A549 (cell line): ENCODE results near the gene SLC37A1. TPM values are rescaled to one million over a fixed set of nuclear protein-coding genes. Genes with fewer than 3 reads are reported as not detected.

Experiments used
- ATAC-seq, 2 experiments: fragments of 200-7000 bp in 1 of 2; fragments of >200 bp in 1 of 2; cut with Nextera tagmentation in 1 of 2; cut with Tn5 transposase in 1 of 2; 3 replicates each; pipeline versions ENCODE4 v1.8.0 to v1.9.1; 2018 to 2020; ENCODE audit warnings: mild to moderate bottlenecking in 1 of 2, moderate library complexity in 1 of 2
- CTCF ChIA-PET: fragments of 300-600 bp; sonication (Branson Sonifier 250); formaldehyde crosslinking; extraction: SDS; loops from one replicate; lab custom pipeline; 2021; ENCODE audit warnings: antibody characterized with exemption, inconsistent platforms; lab: Yijun Ruan, JAX
- POLR2A ChIA-PET: fragments of 350-600 bp; formaldehyde crosslinking; extraction: SDS; loops from one replicate; lab custom pipeline; 2021; ENCODE audit warnings: antibody characterized with exemption, inconsistent platforms; lab: Yijun Ruan, JAX
- DNase-seq, 2 experiments: peaks; one replicate each; pipeline versions ENCODE4 v3.0.0 to v3.0.0-alpha.2; 2011 to 2016; ENCODE audit warnings: low read depth in 1 of 2, low spot score in 1 of 2
- FAIRE-seq: peaks from 2 replicates; lab custom pipeline; 2011; peaks lifted over from hg19 to GRCh38; lab: Jason Lieb, UNC
- H3K27ac ChIP-seq, 2 experiments: fragments of >200 bp; sonication (Bioruptor Twin); formaldehyde crosslinking; 3 replicates each; pipeline ENCODE4 v1.5.1; 2016 to 2017
- H3K4me1 ChIP-seq: fragments of >200 bp; sonication (Bioruptor Twin); formaldehyde crosslinking; 3 replicates; pipeline ENCODE4 v1.6.1; 2016
- H3K4me2 ChIP-seq: fragments of >200 bp; sonication (Bioruptor Twin); formaldehyde crosslinking; 3 replicates; pipeline ENCODE4 v1.6.1; 2016
- H3K4me3 ChIP-seq: fragments of >200 bp; sonication (Bioruptor Twin); formaldehyde crosslinking; 3 replicates; pipeline ENCODE4 v1.5.1; 2016
- H3K9me3 ChIP-seq: fragments of >200 bp; sonication (Bioruptor Twin); formaldehyde crosslinking; 3 replicates; pipeline ENCODE4 v1.6.1; 2016
- BHLHE40 ChIP-seq: IDR thresholded peaks from 2 replicates; pipeline ENCODE4 v1.6.1; 2012; ENCODE audit warnings: low read depth, low read length, inconsistent platforms
- CBX8 ChIP-seq: fragments of 200-600 bp; sonication (generic); IDR thresholded peaks from 2 replicates; pipeline ENCODE4 v1.6.1; 2016
- CHD2 ChIP-seq: fragments of 150-350 bp; IDR thresholded peaks from 2 replicates; pipeline ENCODE4 v1.6.1; 2014; ENCODE audit warnings: low read length; ENCODE audit not compliant: partially characterized antibody
- EHF ChIP-seq: fragments of 250-450 bp; sonication (Bioruptor Pico); IDR thresholded peaks from 2 replicates; pipeline ENCODE4 v1.5.0; 2020; ENCODE audit warnings: mild to moderate bottlenecking
- EP300 ChIP-seq, 2 experiments: fragments of >200 bp; sonication (Bioruptor Twin); formaldehyde crosslinking; IDR thresholded peaks; 2 replicates in 1 of 2; 3 replicates in 1 of 2; pipeline ENCODE4 v1.6.1; 2016 to 2017
- ESRRA ChIP-seq: fragments of 150-350 bp; IDR thresholded peaks from 2 replicates; pipeline ENCODE4 v1.6.1; 2014; ENCODE audit warnings: mild to moderate bottlenecking, low read length, borderline replicate concordance
- GATA3 ChIP-seq: IDR thresholded peaks from 2 replicates; pipeline ENCODE4 v1.6.1; 2012; ENCODE audit warnings: borderline replicate concordance
- KDM5A ChIP-seq: fragments of 200-600 bp; sonication (generic); IDR thresholded peaks from 2 replicates; pipeline ENCODE4 v1.6.1; 2016; ENCODE audit warnings: antibody characterized with exemption, mild to moderate bottlenecking
- MAFK ChIP-seq: fragments of 450-650 bp; IDR thresholded peaks from 2 replicates; pipeline ENCODE4 v1.6.1; 2014; ENCODE audit not compliant: partially characterized antibody
- PBX3 ChIP-seq: IDR thresholded peaks from 2 replicates; pipeline ENCODE4 v1.6.1; 2012
- RAD21 ChIP-seq, 2 experiments: fragments of >200 bp in 1 of 2; sonication (Bioruptor Twin) in 1 of 2; formaldehyde crosslinking in 1 of 2; IDR thresholded peaks in 1 of 2; conservative IDR thresholded peaks in 1 of 2; 2 replicates in 1 of 2; 3 replicates in 1 of 2; pipeline ENCODE4 v1.6.1; 2012 to 2018; ENCODE audit warnings: inconsistent platforms in 1 of 2
- RNF2 ChIP-seq: fragments of 200-600 bp; sonication (generic); IDR thresholded peaks from 2 replicates; pipeline ENCODE4 v1.6.1; 2016; ENCODE audit warnings: low read depth, mild to moderate bottlenecking, antibody characterized with exemption, moderate library complexity, borderline replicate concordance
- ZFP36 ChIP-seq: fragments of 450-650 bp; IDR thresholded peaks from 2 replicates; pipeline ENCODE4 v1.6.1; 2014; ENCODE audit warnings: borderline replicate concordance; ENCODE audit not compliant: partially characterized antibody
- WGBS: methylation state at CpG from one replicate; pipeline ENCODE4 v1.1.6; 2017; ENCODE audit errors: missing lambda C conversion rate; 5-methylcytosine and 5-hydroxymethylcytosine counted together
- polyA plus RNA-seq, 4 experiments: library from polyadenylated mRNA; depleted of rRNA in 3 of 4; stranded (reverse); fragments of >200 nt; fragmentation: RNase III in 1 of 4; extraction: RNeasy Plus Mini Kit Qiagen cat#74134 plus additional on column Dnase treatment in 1 of 4; gene quantifications; 2 replicates in 3 of 4; 3 replicates in 1 of 4; pipeline ENCODE4 v1.2.3, GENCODE V29; 2011 to 2017
- TF ChIP-seq, protein P1 (sequence below): fragments of 250-450 bp; sonication (Bioruptor Pico); IDR thresholded peaks from 2 replicates; pipeline ENCODE4 v1.5.0; 2021; ENCODE audit warnings: mild to moderate bottlenecking, moderate library complexity, borderline replicate concordance
- TF ChIP-seq, protein P2 (sequence below): IDR thresholded peaks from 2 replicates; pipeline ENCODE4 v1.6.1; 2012
- TF ChIP-seq, protein P3 (sequence below): fragments of 150-350 bp; IDR thresholded peaks from 2 replicates; pipeline ENCODE4 v1.6.1; 2014; ENCODE audit warnings: low read depth, mild to moderate bottlenecking, low read length
- TF ChIP-seq, protein P4 (sequence below): fragments of 250-450 bp; sonication (Bioruptor Pico); IDR thresholded peaks from 2 replicates; pipeline ENCODE4 v1.5.0; 2020; ENCODE audit warnings: low read depth, mild to moderate bottlenecking, moderate library complexity
- TF ChIP-seq, protein P5 (sequence below): fragments of >200 bp; sonication (Bioruptor Twin); formaldehyde crosslinking; IDR thresholded peaks from 3 replicates; pipeline ENCODE4 v1.6.1; 2016

The SLC37A1 gene
- polyA plus RNA-seq, 2 of the 4 experiments (the other 2 are of a cell fraction), result 1.9 to 2.1 TPM

GRCh38 chr21:42541618-42542017, 28.0 kb downstream of the SLC37A1 start:
- no peak overlapping the region for H3K27ac ChIP-seq
- no peak for ATAC-seq
- CTCF ChIA-PET, result interaction anchor here (1.7 kb wide), 1 partner anchor 9 kb away, joined by 4 read pairs; no protein-coding TSS in a partner anchor
- H3K9me3 ChIP-seq, result no peaks in the 10 kb centered on the region
- TF ChIP-seq, protein P1, sequence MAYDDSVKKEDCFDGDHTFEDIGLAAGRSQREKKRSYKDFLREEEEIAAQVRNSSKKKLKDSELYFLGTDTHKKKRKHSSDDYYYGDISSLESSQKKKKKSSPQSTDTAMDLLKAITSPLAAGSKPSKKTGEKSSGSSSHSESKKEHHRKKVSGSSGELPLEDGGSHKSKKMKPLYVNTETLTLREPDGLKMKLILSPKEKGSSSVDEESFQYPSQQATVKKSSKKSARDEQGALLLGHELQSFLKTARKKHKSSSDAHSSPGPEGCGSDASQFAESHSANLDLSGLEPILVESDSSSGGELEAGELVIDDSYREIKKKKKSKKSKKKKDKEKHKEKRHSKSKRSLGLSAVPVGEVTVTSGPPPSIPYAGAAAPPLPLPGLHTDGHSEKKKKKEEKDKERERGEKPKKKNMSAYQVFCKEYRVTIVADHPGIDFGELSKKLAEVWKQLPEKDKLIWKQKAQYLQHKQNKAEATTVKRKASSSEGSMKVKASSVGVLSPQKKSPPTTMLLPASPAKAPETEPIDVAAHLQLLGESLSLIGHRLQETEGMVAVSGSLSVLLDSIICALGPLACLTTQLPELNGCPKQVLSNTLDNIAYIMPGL (CRISPR knock-in tag), result no peak
- TF ChIP-seq BHLHE40 (no peak), GATA3 (no peak), RNF2 (no peak)
- TF ChIP-seq, protein P2, sequence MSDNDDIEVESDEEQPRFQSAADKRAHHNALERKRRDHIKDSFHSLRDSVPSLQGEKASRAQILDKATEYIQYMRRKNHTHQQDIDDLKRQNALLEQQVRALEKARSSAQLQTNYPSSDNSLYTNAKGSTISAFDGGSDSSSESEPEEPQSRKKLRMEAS, result no peak
- TF ChIP-seq, protein P3, sequence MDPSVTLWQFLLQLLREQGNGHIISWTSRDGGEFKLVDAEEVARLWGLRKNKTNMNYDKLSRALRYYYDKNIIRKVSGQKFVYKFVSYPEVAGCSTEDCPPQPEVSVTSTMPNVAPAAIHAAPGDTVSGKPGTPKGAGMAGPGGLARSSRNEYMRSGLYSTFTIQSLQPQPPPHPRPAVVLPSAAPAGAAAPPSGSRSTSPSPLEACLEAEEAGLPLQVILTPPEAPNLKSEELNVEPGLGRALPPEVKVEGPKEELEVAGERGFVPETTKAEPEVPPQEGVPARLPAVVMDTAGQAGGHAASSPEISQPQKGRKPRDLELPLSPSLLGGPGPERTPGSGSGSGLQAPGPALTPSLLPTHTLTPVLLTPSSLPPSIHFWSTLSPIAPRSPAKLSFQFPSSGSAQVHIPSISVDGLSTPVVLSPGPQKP, result no peak
- TF ChIP-seq, all 56 proteins: peak for 0
- no peak for FAIRE-seq
- Histone ChIP-seq H3K4me3 (no peak overlapping the region), H3K4me1 (no peaks in the 10 kb centered on the region), H3K4me2 (no peak overlapping the region)
- no peak for DNase-seq
- POLR2A ChIA-PET, result no interaction called here

GRCh38 chr21:42542196-42542595, 28.5 kb downstream of the SLC37A1 start:
- whole genome bisulfite sequencing, result 90% methylated on average over 8 of the region's 8 CpGs

More at GRCh38 chr21:42542196-42542595, 28.5 kb downstream of the SLC37A1 start:
- ChIA-PET CTCF (interaction anchor here (1.3 to 1.7 kb wide), 2 partner anchors 9 to 16 kb away, joined by 4 to 5 read pairs; no protein-coding TSS in a partner anchor), POLR2A (no interaction called here)
- FAIRE-seq, result no peak
- no peaks in the 10 kb centered on the region for H3K9me3 ChIP-seq
- no peak overlapping the region for H3K27ac ChIP-seq
- no peak overlapping the region for H3K4me3 ChIP-seq
- TF ChIP-seq EP300 (IDR thresholded peaks at IDR 0.05) (no peak), MAFK (no peak), EHF (no peak), ESRRA (no peak), CHD2 (no peak), KDM5A (no peak), PBX3 (no peak), CBX8 (no peak), RAD21 (conservative IDR thresholded peaks at IDR 0.05 in 1 of 2, IDR thresholded peaks at IDR 0.05 in 1 of 2) (no peak), RNF2 (no peak), ZFP36 (no peak)
- TF ChIP-seq, protein P4, sequence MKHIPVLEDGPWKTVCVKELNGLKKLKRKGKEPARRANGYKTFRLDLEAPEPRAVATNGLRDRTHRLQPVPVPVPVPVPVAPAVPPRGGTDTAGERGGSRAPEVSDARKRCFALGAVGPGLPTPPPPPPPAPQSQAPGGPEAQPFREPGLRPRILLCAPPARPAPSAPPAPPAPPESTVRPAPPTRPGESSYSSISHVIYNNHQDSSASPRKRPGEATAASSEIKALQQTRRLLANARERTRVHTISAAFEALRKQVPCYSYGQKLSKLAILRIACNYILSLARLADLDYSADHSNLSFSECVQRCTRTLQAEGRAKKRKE, result no peak
- TF ChIP-seq, protein P3, result no peak
- TF ChIP-seq, protein P5, sequence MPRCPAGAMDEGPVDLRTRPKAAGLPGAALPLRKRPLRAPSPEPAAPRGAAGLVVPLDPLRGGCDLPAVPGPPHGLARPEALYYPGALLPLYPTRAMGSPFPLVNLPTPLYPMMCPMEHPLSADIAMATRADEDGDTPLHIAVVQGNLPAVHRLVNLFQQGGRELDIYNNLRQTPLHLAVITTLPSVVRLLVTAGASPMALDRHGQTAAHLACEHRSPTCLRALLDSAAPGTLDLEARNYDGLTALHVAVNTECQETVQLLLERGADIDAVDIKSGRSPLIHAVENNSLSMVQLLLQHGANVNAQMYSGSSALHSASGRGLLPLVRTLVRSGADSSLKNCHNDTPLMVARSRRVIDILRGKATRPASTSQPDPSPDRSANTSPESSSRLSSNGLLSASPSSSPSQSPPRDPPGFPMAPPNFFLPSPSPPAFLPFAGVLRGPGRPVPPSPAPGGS, result no peak
- H3K4me2 ChIP-seq, result no peak overlapping the region
- ATAC-seq, result no peak
- no peak for DNase-seq
- H3K4me1 ChIP-seq, result no peaks in the 10 kb centered on the region
